ENCODE measurements around the gene SAMD4B.

Gene SAMD4B

GRCh38 chr19:39428283-39429112, 86.3 kb downstream of the SAMD4B start:
- peak; percentile 90 for DNase-seq

DNA sequence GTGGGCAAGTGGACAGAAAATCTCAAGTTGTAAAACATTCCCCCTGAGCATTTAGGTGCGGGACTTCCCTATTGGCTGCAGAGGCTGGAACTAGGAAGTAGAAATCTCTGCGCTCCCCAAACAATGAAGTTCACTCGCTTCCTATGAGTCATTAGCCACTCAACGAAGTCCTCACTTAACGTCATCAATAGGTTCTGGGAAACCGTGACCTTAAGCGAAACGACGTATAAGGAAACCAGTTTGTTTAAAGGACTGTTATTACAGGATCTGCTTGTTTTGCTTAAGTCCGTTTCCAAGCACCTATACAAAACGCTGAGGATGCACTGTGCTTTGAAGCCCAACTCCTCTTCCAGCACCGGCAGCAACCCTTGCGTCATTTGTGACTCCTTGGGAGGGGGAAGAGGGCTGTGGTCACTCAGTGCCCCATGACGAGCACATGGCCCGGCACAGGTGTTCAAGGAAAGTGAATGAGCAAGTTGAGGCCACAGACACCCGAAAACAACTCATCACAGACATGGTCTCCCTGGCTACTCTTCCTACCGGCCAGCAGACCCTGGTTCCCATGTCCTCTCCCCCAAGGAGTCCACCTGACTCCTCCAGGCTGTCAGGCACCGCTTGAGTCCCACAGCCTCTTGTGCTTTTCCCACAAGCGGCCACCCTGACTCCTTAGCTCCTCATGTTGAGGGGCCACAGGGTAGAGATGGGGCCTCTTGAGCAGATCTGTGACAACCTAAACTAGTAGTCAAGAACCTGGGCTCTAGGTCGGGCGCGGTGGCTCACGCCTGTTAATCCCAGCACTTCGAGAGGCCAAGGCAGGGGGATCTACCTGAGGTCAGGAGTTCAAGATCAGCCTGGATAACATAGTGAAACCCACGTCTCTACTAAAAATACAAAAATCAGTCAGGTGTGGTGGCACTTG, 88.7 kb downstream of the SAMD4B start:
- peak; percentile 99 for DNase-seq

- no peak for DNase-seq
These were observed 90.4 kb downstream of the SAMD4B start for GRCh38 chr19:39432677-39433025.

DNA sequence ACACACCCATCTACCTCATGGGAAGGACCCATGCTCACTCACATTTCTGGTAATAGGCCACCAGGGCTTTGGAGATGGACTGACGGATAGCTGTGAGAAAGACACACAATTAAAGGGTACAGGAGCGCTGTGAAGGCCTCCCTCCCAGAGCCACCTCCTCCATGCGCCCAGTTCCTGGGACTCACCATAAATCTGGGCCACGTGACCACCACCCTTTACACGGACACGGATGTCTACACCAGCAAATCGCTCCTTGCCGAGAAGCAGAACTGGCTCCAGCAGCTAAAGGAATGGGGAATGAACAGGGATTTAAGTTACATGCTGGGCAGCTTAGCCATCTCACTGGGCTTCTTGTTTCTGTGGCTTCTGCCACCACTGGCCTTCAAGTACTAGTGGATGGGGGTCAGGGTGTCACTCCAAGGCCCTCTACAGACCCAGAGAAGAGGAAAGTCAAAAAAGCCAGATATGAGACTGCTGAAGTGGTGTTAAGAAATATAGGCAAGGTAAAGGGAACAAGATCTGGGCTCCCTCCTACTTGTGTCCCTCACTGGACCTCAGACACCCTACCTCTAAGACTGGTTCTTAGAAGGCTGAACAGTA, 91.4 kb downstream of the SAMD4B start:
- DNase-seq, result no peak

DNA sequence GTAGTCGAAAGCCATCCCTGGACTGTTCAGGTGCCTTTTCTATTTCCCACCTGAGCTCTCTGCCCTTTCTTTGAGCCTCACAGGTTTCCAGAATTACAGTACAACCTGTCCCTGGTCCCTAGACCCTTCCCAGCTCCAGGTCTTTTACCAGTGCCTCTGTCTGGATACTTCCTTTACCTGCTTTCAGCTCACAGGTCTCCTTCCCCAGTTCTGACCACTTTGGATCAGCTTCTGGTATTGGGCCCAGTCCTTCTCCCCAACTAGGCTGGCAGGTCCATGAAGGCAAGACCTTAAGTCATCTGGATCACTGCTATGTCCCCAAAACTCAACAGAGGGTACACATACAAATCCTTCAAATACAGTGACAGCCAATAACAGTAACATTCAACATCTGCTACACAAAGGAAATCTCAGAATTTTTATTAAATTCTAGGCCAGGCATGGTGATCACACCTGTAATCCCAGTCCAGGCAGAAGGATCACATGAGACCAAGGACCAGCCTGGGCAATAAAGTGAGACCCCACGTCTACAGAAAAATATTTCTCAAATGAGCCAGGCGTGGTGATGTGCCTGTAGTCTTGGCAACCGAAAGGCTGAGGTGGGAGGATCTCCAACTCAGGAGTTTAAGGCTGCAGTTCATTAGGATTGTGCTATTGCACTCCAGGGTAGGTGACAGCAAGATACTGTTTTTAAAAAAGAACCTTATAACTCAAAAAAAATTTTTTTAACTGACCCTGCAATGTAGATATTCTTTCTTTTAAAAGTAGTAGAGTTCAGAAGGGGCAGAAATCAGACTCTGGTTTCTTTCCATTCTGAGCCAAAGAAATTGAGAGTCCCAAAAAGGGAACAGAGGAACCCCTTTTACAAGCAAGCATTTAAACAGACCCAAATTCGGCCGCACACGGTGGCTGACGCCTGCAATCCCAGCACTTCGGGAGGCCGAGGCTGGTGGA, 92.2 kb downstream of the SAMD4B start:
- no peak for DNase-seq
